Subcutaneous abdominal adipose tissue (tissue), 5 donors: ENCODE measurements around the gene DENND1A.
"Not testable (repeated sequence)": the region's sequence is repeated elsewhere in the genome, so short reads cannot be mapped to it uniquely, and the experiment has no call there.

Source experiments
- H3K27ac ChIP-seq: one replicate; pipeline ENCODE4 v1.7.0; 2013; ENCODE audit warnings: low read depth, mild to moderate bottlenecking, inconsistent platforms, low read length, moderate library complexity
- H3K27me3 ChIP-seq, 5 donors: one replicate each; pipeline ENCODE4 v1.7.0; 2013; ENCODE audit warnings: low read length in 5 of 5, inconsistent platforms in 1 of 5; ENCODE audit not compliant: control insufficient read depth in 5 of 5, insufficient read depth in 4 of 5
- H3K36me3 ChIP-seq, 5 donors: one replicate each; pipeline ENCODE4 v1.7.0; 2013; ENCODE audit warnings: low read length in 5 of 5; ENCODE audit not compliant: control insufficient read depth in 5 of 5, insufficient read depth in 5 of 5
- H3K4me1 ChIP-seq, 5 donors: one replicate each; pipeline ENCODE4 v1.7.0; 2013; ENCODE audit warnings: low read length in 5 of 5, mild to moderate bottlenecking in 3 of 5, moderate library complexity in 1 of 5; ENCODE audit not compliant: control insufficient read depth in 5 of 5, insufficient read depth in 5 of 5
- H3K4me3 ChIP-seq, 5 donors: one replicate each; pipeline ENCODE4 v1.7.0; 2013; ENCODE audit warnings: low read length in 5 of 5, low read depth in 1 of 5
- H3K9ac ChIP-seq, 5 donors: one replicate each; pipeline ENCODE4 v1.7.0; 2013; ENCODE audit warnings: low read length in 5 of 5, mild to moderate bottlenecking in 4 of 5, moderate library complexity in 3 of 5
- H3K9me3 ChIP-seq, 5 donors: one replicate each; pipeline ENCODE4 v1.7.0; 2013; ENCODE audit warnings: low read length in 5 of 5; ENCODE audit not compliant: control insufficient read depth in 5 of 5
- donor health status: healthy.
- donor health status: healthy.
- donor health status: healthy.
- donor health status: healthy.
- donor health status: healthy.

DENND1A gene, protein sequence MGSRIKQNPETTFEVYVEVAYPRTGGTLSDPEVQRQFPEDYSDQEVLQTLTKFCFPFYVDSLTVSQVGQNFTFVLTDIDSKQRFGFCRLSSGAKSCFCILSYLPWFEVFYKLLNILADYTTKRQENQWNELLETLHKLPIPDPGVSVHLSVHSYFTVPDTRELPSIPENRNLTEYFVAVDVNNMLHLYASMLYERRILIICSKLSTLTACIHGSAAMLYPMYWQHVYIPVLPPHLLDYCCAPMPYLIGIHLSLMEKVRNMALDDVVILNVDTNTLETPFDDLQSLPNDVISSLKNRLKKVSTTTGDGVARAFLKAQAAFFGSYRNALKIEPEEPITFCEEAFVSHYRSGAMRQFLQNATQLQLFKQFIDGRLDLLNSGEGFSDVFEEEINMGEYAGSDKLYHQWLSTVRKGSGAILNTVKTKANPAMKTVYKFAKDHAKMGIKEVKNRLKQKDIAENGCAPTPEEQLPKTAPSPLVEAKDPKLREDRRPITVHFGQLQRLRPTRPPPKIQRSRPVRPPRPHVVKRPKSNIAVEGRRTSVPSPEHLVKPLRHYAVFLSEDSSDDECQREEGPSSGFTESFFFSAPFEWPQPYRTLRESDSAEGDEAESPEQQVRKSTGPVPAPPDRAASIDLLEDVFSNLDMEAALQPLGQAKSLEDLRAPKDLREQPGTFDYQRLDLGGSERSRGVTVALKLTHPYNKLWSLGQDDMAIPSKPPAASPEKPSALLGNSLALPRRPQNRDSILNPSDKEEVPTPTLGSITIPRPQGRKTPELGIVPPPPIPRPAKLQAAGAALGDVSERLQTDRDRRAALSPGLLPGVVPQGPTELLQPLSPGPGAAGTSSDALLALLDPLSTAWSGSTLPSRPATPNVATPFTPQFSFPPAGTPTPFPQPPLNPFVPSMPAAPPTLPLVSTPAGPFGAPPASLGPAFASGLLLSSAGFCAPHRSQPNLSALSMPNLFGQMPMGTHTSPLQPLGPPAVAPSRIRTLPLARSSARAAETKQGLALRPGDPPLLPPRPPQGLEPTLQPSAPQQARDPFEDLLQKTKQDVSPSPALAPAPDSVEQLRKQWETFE

DNA sequence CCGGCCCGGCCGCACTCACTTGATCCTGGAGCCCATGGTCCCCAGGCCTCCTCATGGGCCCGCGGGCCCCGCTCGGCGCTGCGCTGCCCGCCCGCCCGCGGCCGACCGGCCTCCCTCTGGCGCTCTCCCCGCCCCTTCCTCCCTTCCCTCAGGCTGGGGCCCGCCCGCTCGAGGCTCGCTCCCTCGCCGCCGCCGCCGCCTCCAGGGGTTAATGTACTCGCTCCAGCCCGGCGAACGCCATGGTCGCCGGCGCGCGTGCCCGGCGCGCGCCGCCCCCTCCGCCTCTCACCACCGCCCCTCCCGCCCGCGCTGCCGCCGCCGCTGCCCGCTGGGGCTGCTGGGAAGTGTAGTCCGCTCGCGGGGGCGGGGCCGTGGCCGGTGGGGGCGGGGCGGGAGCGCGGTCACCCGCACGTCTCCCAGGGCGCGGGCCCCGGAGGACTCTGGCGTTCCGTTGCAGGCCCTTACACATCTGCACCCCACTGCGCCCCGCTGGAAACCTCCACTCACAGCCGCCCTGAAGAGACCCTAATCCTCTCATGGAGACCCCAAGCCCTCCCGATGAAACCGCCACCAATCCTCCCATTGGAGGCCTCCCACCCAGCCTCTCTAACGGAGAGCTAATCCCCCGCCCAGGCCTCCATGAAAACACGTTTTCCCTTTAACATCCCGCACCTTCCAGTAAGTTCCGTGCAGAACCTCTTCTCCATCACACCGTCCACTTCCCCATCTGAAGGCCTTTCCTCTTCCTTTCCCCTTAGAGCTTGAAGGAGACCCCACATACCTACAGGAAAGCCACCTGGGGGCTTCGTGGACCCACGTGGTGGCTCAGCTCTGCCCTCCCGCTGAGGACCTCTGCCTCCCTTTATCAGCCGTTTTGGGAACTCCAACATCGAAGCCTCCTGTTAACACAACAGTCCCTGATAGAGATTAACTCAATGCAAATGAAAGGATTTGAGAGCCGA, at the start of gene DENND1A:
Gene DENND1A (minus strand): TSS at position 257 of the 962 bp plus-strand sequence. CDS start 221 bp downstream, at position 36.
- Histone ChIP-seq H3K36me3 (no peaks in the 10 kb centered on the region), H3K4me3 (peak within 1 kb of the TSS; percentile 60 to 78 (median 73)), H3K27me3 (no peaks in the 10 kb centered on the region), H3K9me3 (no peaks in the 10 kb centered on the region), H3K27ac (peak within 1 kb of the TSS; percentile 55), H3K4me1 (peaks cover 0 to 37% (median 29%) of the 10 kb centered on the region in 5 donors), H3K9ac (peak within 1 kb of the TSS in 4 of 5 donors; percentile 56 to 80 (median 74))

- H3K9ac ChIP-seq: no peak overlapping the region
- no peaks in the 10 kb centered on the region for H3K9me3 ChIP-seq
- peaks cover 13 to 23% (median 18%) of the 10 kb centered on the region in 5 donors for H3K27me3 ChIP-seq
- no peak overlapping the region for H3K27ac ChIP-seq
- H3K4me1 ChIP-seq: peaks cover 0 to 3% (median 0%) of the 10 kb centered on the region in 5 donors
- no peak overlapping the region for H3K4me3 ChIP-seq
- no peaks in the 10 kb centered on the region for H3K36me3 ChIP-seq
Measured at GRCh38 chr9:123978981-123979380, 49.1 kb upstream of the DENND1A start.

DNA sequence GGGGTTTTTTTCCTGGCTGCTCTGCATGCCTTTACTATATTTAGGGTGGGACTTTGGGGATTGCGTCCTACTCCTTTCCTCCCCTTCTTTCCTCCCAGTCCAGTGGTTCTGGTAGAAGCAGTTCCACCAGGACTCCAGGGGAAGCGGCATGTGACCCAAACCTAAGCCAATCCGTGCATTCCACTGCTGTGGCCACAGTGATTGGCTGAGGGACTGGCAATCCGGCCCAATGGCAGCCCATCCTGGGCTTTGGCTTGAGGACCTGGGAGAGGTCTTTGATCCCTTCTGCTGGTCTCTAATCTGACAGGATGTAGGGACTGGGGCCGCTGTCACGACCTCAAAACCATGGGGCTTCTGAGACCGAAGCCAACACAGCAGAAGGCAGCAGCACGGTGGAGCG, 46.7 kb upstream of the DENND1A start:
- Histone ChIP-seq H3K27me3 (peaks cover 10 to 28% (median 18%) of the 10 kb centered on the region in 5 donors), H3K4me1 (peaks cover 0 to 23% (median 0%) of the 10 kb centered on the region in 5 donors), H3K9me3 (peaks cover 0 to 10% (median 0%) of the 10 kb centered on the region in 5 donors)
- H3K27ac ChIP-seq, H3K9ac ChIP-seq, H3K4me3 ChIP-seq, H3K36me3 ChIP-seq: not testable (repeated sequence)

- Histone ChIP-seq H3K27ac (no peak overlapping the region), H3K9ac (no peak overlapping the region)
Measured at GRCh38 chr9:123975871-123976270, 45.9 kb upstream of the DENND1A start.

GRCh38 chr9:123974471-123974870, 44.5 kb upstream of the DENND1A start:
- Histone ChIP-seq H3K9me3 (peaks cover 0 to 10% (median 0%) of the 10 kb centered on the region in 5 donors), H3K4me3 (no peak overlapping the region), H3K27me3 (peaks cover 9 to 30% (median 19%) of the 10 kb centered on the region in 5 donors), H3K9ac (no peak overlapping the region), H3K27ac (no peak overlapping the region), H3K36me3 (no peaks in the 10 kb centered on the region), H3K4me1 (peaks cover 0 to 24% (median 0%) of the 10 kb centered on the region in 5 donors)

More at GRCh38 chr9:123975871-123976270, 45.9 kb upstream of the DENND1A start:
- Histone ChIP-seq H3K36me3 (no peaks in the 10 kb centered on the region), H3K4me3 (no peak overlapping the region), H3K9me3 (peaks cover 0 to 10% (median 0%) of the 10 kb centered on the region in 5 donors), H3K27me3 (peaks cover 11 to 30% (median 18%) of the 10 kb centered on the region in 5 donors), H3K4me1 (peaks cover 0 to 24% (median 0%) of the 10 kb centered on the region in 5 donors)

DNA sequence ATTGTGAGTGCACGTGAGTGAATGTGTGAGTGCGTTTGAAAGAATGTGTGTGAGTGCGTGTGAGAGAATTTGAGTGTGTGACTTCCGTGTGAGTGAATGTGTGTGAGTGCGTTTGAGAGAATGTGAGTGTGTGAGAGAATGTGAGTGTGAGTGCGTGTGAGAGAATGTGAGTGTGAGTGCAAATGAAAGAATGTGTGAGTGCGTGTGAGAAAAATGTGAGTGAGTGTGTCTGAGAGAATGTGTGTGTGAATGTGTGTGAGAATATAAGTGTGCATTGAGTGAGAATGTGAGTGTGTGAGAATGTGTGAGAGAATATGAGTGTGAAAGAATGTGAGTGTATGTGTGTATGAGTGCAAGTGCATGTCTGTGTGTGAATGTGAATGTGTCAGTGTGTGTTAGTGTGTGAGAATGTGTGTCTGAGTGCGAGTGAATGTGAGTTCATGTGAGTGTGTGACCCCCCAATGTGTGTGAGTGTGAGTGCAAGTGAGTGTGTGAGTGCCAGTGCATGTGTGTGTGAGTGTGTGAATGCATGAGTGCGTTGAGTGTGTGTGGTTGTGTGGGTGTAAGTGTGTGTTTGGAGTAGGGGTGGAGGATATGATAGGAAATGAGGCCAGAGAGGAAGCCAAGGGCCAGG, 43.8 kb upstream of the DENND1A start:
- H3K27me3 ChIP-seq: peaks cover 3 to 27% (median 14%) of the 10 kb centered on the region in 5 donors
- no peaks in the 10 kb centered on the region for H3K36me3 ChIP-seq
- H3K9me3 ChIP-seq: peaks cover 0 to 10% (median 0%) of the 10 kb centered on the region in 5 donors
- H3K4me3 ChIP-seq: no peak overlapping the region
- H3K27ac ChIP-seq: no peak overlapping the region
- peaks cover 0 to 24% (median 0%) of the 10 kb centered on the region in 5 donors for H3K4me1 ChIP-seq
- H3K9ac ChIP-seq: peak overlapping the region in 1 of 5 donors; percentile 1

- Histone ChIP-seq H3K4me3 (no peak overlapping the region), H3K36me3 (no peaks in the 10 kb centered on the region), H3K27ac (no peak overlapping the region), H3K9ac (peak overlapping the region in 1 of 5 donors; percentile 1), H3K4me1 (peaks cover 0 to 24% (median 0%) of the 10 kb centered on the region in 5 donors), H3K27me3 (peaks cover 3 to 27% (median 14%) of the 10 kb centered on the region in 5 donors), H3K9me3 (peaks cover 0 to 10% (median 0%) of the 10 kb centered on the region in 5 donors)
Measured at GRCh38 chr9:123972618-123973017, 42.7 kb upstream of the DENND1A start.

GRCh38 chr9:123967323-123967722, 37.4 kb upstream of the DENND1A start:
- Histone ChIP-seq H3K4me3 (no peak overlapping the region), H3K9me3 (peaks cover 0 to 4% (median 0%) of the 10 kb centered on the region in 5 donors)

More at GRCh38 chr9:123967323-123967722, 37.4 kb upstream of the DENND1A start:
- H3K27me3 ChIP-seq: peaks cover 3 to 22% (median 14%) of the 10 kb centered on the region in 5 donors
- H3K9ac ChIP-seq: no peak overlapping the region
- no peak overlapping the region for H3K27ac ChIP-seq
- H3K36me3 ChIP-seq: no peaks in the 10 kb centered on the region
- H3K4me1 ChIP-seq: peaks cover 0 to 8% (median 0%) of the 10 kb centered on the region in 5 donors
